Measurements from ENCODE around the gene XPO5.

GRCh38 chr6:43517505-43518357, 58.1 kb downstream of the XPO5 start:
- TF ChIP-seq, protein P1, sequence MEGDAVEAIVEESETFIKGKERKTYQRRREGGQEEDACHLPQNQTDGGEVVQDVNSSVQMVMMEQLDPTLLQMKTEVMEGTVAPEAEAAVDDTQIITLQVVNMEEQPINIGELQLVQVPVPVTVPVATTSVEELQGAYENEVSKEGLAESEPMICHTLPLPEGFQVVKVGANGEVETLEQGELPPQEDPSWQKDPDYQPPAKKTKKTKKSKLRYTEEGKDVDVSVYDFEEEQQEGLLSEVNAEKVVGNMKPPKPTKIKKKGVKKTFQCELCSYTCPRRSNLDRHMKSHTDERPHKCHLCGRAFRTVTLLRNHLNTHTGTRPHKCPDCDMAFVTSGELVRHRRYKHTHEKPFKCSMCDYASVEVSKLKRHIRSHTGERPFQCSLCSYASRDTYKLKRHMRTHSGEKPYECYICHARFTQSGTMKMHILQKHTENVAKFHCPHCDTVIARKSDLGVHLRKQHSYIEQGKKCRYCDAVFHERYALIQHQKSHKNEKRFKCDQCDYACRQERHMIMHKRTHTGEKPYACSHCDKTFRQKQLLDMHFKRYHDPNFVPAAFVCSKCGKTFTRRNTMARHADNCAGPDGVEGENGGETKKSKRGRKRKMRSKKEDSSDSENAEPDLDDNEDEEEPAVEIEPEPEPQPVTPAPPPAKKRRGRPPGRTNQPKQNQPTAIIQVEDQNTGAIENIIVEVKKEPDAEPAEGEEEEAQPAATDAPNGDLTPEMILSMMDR (IDR thresholded peaks at IDR 0.05): no peak
- no peak for TF ChIP-seq POLR2A (IDR thresholded peaks at IDR 0.05)

All from lower leg skin (tissue), 3 donors.